SK-N-MC (cell line): Measurements from ENCODE around the gene RCAN1.
"Not testable (repeated sequence)": the region's sequence is repeated elsewhere in the genome, so short reads cannot be mapped to it uniquely, and the experiment has no call there.

ENCODE experiments used
- DNase-seq: peaks from one replicate; pipeline ENCODE4 v3.0.0-alpha.2; 2011; ENCODE audit warnings: low read depth, low spot score
- H3K27ac ChIP-seq: fragments of 200-600 bp; sonication (generic); 2 replicates; pipeline ENCODE4 v1.5.1; 2016; ENCODE audit warnings: mixed run types
- H3K36me3 ChIP-seq: fragments of 200-600 bp; sonication (generic); 2 replicates; pipeline ENCODE4 v1.6.1; 2017; ENCODE audit warnings: antibody characterized with exemption, low read length, mixed read lengths; ENCODE audit not compliant: insufficient read depth
- H3K4me3 ChIP-seq: fragments of 200-600 bp; sonication (generic); 2 replicates; pipeline ENCODE4 v1.5.1; 2016
- H3K9ac ChIP-seq: fragments of 200-600 bp; sonication (generic); 2 replicates; pipeline ENCODE4 v1.8.0; 2017; ENCODE audit warnings: mixed run types, mixed read lengths; ENCODE audit not compliant: insufficient read length
- H3K9me3 ChIP-seq: fragments of 200-600 bp; sonication (generic); 2 replicates; pipeline ENCODE4 v1.6.1; 2017; ENCODE audit warnings: low read depth, mild to moderate bottlenecking, antibody characterized with exemption, low read length, moderate library complexity, mixed read lengths
- EZH2 ChIP-seq: fragments of 200-600 bp; sonication (generic); IDR thresholded peaks from one replicate; pipeline ENCODE4 v1.6.1; 2017; ENCODE audit warnings: antibody characterized with exemption
- FOXP2 ChIP-seq: optimal IDR thresholded peaks from 2 replicates; pipeline ENCODE3; 2011; ENCODE audit warnings: mild to moderate bottlenecking, moderate library complexity; ENCODE audit not compliant: insufficient read depth; ENCODE audit errors: extremely low read length, control extremely low read depth
- POLR2AphosphoS5 ChIP-seq: IDR thresholded peaks from 2 replicates; pipeline ENCODE4 v1.6.1; 2012; ENCODE audit warnings: mild to moderate bottlenecking, low read depth, low read length, borderline replicate concordance

Gene RCAN1

GRCh38 chr21:34559089-34559631, 55.8 kb downstream of the RCAN1 start:
- Histone ChIP-seq H3K9ac (no peak overlapping the region), H3K4me3 (no peak overlapping the region), H3K9me3 (no peaks in the 10 kb centered on the region), H3K36me3 (no peaks in the 10 kb centered on the region), H3K27ac (no peak overlapping the region)
- TF ChIP-seq EZH2 (no peak), POLR2AphosphoS5 (no peak), FOXP2 (no peak)
- no peak for DNase-seq

GRCh38 chr21:34558166-34558565, 56.7 kb downstream of the RCAN1 start:
- no peak overlapping the region for H3K27ac ChIP-seq
- TF ChIP-seq FOXP2 = no peak
- TF ChIP-seq POLR2AphosphoS5 = no peak
- no peak for TF ChIP-seq EZH2
- no peak overlapping the region for H3K9ac ChIP-seq
- no peaks in the 10 kb centered on the region for H3K36me3 ChIP-seq
- no peaks in the 10 kb centered on the region for H3K9me3 ChIP-seq
- DNase-seq = no peak
- no peak overlapping the region for H3K4me3 ChIP-seq

DNA sequence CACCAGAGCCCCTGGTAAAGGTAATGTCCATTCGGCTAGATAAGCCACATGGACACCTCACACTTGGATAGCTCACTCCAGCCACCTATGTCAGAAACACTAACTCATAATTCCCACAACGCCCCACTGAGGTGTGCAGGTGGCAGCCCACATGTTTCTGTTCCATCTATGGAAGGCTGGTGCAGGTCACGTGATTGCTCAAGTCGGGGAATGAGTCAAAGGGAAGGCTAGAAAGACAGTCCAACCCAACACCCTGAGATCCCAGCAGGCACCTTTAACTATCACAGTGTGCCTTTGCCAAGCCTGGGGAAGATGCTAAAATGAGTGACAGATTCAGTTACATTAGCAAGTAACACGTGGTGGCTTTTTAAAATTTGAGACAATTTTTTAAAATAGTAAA, 57.7 kb downstream of the RCAN1 start:
- no peaks in the 10 kb centered on the region for H3K9me3 ChIP-seq
- H3K36me3 ChIP-seq = no peaks in the 10 kb centered on the region
- TF ChIP-seq FOXP2 = no peak
- TF ChIP-seq POLR2AphosphoS5 = no peak
- no peak for TF ChIP-seq EZH2
- no peak for DNase-seq
- H3K9ac ChIP-seq = no peak overlapping the region
- no peak overlapping the region for H3K4me3 ChIP-seq
- H3K27ac ChIP-seq = no peak overlapping the region

DNA sequence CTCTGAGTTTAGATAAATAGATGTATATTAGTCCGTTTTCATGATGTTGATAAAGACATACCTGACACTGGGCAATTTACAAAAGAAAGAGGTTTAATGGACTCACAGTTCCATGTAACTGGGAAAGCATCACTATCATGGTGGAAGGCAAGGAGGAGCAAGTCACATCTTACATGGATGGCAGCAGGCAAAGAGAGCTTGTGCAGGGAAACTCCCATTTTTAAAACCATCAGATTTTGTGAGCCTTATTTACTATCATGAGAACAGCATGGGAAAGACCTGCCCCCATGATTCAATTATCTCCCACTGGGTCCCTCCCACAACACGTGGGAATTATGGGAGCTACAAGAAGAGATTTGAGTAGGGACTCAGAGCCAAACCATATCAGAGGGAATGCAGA, 60.2 kb downstream of the RCAN1 start:
- not testable (repeated sequence) for H3K9me3 ChIP-seq, H3K4me3 ChIP-seq, DNase-seq, H3K36me3 ChIP-seq, H3K27ac ChIP-seq, H3K9ac ChIP-seq

- Histone ChIP-seq H3K9ac (no peak overlapping the region), H3K9me3 (no peaks in the 10 kb centered on the region), H3K27ac (no peak overlapping the region), H3K4me3 (no peak overlapping the region), H3K36me3 (no peaks in the 10 kb centered on the region)
- no peak for TF ChIP-seq POLR2AphosphoS5
- no peak for TF ChIP-seq FOXP2
- TF ChIP-seq EZH2 = no peak
- DNase-seq = no peak
These were observed 60.7 kb downstream of the RCAN1 start for GRCh38 chr21:34554227-34554626.

DNA sequence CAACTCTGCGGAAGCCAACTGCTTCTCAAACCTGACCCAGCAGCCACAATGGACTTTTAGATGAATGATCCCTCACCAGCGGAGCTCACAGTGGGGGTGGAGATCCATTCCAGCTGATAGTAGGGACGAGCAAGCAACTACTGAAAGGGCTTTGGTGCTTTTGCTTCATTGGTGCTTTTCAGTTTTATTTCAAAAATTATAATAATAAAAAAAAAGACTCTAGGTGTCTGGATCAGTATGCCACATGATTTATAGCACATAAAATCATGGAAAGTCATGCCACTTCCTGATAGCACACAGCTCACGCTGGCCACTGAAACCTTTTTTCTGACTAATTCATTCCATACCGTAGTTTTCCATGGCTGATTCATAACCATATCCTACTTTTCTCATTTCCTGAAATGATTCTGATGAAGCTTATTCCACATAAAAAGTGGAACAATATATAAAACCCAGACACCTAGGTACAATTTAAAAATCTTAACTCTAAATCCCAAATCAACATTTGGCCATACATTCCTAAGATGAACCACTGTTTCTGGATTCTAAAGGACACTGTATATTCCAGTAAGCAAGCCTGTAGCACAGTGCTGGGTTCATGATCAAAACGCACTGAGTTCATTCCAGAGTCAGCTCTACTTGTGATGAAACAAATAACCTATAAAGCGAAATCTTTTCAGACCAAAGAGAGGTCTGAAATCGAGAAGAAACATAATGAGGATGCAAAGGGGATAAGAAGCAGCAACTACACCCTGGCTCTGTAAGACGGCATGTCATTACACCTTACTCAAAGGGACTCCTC, 61.6 kb downstream of the RCAN1 start:
- no peak for DNase-seq
- Histone ChIP-seq H3K9ac (no peak overlapping the region), H3K4me3 (no peak overlapping the region), H3K36me3 (no peaks in the 10 kb centered on the region), H3K9me3 (no peaks in the 10 kb centered on the region), H3K27ac (no peak overlapping the region)
- TF ChIP-seq FOXP2 (no peak), POLR2AphosphoS5 (no peak), EZH2 (no peak)

DNA sequence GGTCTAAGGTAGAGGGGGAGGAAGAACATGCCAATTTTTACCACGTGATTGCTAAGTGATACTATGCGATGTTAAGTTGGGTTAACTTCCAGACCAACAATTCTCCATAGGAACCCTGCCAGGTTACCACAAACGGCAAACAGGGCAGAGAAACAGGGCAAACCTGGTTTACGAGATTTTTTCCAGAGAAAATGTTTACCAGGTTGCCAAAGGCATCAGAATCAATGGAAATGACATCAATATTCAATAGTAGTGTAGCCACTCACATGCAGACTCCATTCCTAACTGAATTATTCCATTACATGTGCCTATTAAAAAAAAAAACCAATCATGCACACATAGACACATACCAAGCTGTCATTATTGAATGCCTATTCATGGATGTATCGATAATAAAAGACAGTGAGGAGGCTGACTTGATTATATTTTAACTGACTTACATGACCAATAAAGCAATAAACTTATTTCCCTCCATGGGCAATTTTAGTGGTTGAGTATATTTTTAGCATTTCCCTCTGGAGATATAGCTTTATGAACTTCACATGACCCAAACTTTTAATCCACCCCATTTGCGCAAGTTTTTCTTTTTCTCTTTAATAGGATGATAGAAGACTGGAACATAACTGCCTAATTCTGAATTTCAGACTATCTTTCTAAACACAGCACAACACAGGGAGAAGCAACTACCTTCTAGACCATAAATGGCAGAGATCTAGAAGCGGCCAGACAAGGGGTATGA, 62.4 kb downstream of the RCAN1 start:
- DNase-seq = no peak
- Histone ChIP-seq H3K9ac (no peak overlapping the region), H3K36me3 (no peaks in the 10 kb centered on the region), H3K9me3 (no peaks in the 10 kb centered on the region), H3K4me3 (no peak overlapping the region), H3K27ac (no peak overlapping the region)
- no peak for TF ChIP-seq POLR2AphosphoS5
- TF ChIP-seq EZH2 = no peak
- no peak for TF ChIP-seq FOXP2

- Histone ChIP-seq H3K9ac (no peak overlapping the region), H3K27ac (no peak overlapping the region), H3K36me3 (no peaks in the 10 kb centered on the region), H3K9me3 (no peaks in the 10 kb centered on the region), H3K4me3 (no peak overlapping the region)
- DNase-seq = no peak
- TF ChIP-seq POLR2AphosphoS5 = no peak
- no peak for TF ChIP-seq EZH2
- TF ChIP-seq FOXP2 = no peak
These were observed 64.6 kb downstream of the RCAN1 start for GRCh38 chr21:34550182-34550799.
